ENCODE data around the gene HPCAL1.

- no peak for TF ChIP-seq CTCF (IDR thresholded peaks at IDR 0.05; ENCODE audit: poor library complexity, severe bottlenecking)
- no peak for TF ChIP-seq POLR2AphosphoS5 (IDR thresholded peaks at IDR 0.05)
- no peak for TF ChIP-seq EP300 (conservative IDR thresholded peaks at IDR 0.05; ENCODE audit: poor library complexity, severe bottlenecking)
- TF ChIP-seq TAF1 (IDR thresholded peaks at IDR 0.05; ENCODE audit: low read depth) = no peak
- no peak for TF ChIP-seq SMC3 (conservative IDR thresholded peaks at IDR 0.05; ENCODE audit: poor library complexity)
These were observed 87.7 kb downstream of the HPCAL1 start for GRCh38 chr2:10390369-10390801.
